ENCODE measurements around the gene KCTD7.
"Not testable (repeated sequence)": the region's sequence is repeated elsewhere in the genome, so short reads cannot be mapped to it uniquely, and the experiment has no call there.

Gene KCTD7
- long read RNA-seq, donor 1, full-length matches to known transcripts = 8 of 8 reads
- long read RNA-seq, donor 1, partial matches to known transcripts = 0 of 8 reads
- long read RNA-seq, donor 1, other reads (novel, unspliced or antisense) = 0 of 8 reads
- long read RNA-seq, donor 2, full-length matches to known transcripts = 3 of 3 reads
- long read RNA-seq, donor 2, partial matches to known transcripts = 0 of 3 reads
- long read RNA-seq, donor 2, other reads (novel, unspliced or antisense) = 0 of 3 reads
- long read RNA-seq, donor 3, full-length matches to known transcripts = 7 of 15 reads
- long read RNA-seq, donor 3, partial matches to known transcripts = 8 of 15 reads
- long read RNA-seq, donor 3, other reads (novel, unspliced or antisense) = 0 of 15 reads
- long read RNA-seq, donor 4, full-length matches to known transcripts = 7 of 7 reads
- long read RNA-seq, donor 4, partial matches to known transcripts = 0 of 7 reads
- long read RNA-seq, donor 4, other reads (novel, unspliced or antisense) = 0 of 7 reads
- long read RNA-seq, donor 5, full-length matches to known transcripts = 4 of 4 reads
- long read RNA-seq, donor 5, partial matches to known transcripts = 0 of 4 reads
- long read RNA-seq, donor 5, other reads (novel, unspliced or antisense) = 0 of 4 reads
- long read RNA-seq, donor 6, full-length matches to known transcripts = 8 of 8 reads
- long read RNA-seq, donor 6, partial matches to known transcripts = 0 of 8 reads
- long read RNA-seq, donor 6, other reads (novel, unspliced or antisense) = 0 of 8 reads
- long read RNA-seq, donor 7, full-length matches to known transcripts = 7 of 7 reads
- long read RNA-seq, donor 7, partial matches to known transcripts = 0 of 7 reads
- long read RNA-seq, donor 7, other reads (novel, unspliced or antisense) = 0 of 7 reads
- long read RNA-seq, donor 8, full-length matches to known transcripts = 5 of 5 reads
- long read RNA-seq, donor 8, partial matches to known transcripts = 0 of 5 reads
- long read RNA-seq, donor 8, other reads (novel, unspliced or antisense) = 0 of 5 reads

DNA sequence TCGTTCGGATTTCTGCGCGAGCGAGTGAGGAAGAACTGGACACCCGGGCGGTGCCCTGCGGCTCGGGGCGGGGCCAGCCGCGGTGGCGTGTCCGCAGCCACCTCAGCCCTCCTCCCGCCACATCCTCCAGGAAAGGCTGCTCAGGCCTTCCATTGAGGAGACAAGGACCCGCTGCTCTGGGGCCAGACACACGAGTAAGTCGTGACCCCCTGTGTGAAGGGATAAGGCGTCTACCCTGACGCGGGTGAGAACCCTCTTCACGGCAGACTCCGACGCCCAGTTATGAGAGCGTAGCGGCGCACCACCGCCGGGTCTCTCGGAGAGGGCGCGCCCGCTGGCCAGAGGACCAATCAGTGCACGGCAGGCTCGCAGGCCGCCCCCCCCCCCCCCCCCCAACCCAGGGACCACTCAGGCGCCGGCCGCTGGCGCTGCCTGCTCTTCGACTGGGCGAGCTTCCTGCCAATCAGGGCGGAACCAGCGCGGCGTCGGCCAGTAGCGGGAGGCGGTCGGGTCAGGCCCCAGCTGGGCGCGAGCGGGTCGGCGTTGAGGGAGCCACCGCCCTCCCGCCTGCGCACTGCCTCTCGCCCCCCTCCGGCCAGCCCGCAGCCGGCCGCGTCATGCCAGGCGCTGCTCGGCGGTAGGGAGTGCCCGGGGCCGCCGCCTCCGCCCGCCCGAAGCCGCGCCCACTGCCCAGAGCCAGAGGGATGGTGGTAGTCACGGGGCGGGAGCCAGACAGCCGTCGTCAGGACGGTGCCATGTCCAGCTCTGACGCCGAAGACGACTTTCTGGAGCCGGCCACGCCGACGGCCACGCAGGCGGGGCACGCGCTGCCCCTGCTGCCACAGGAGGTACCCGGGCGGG is at the start of gene KCTD7:
Gene KCTD7, plus strand, starts transcription at position 521 of the 861 bp plus-strand sequence. Its CDS starts 184 bp downstream, at position 705.
- peak; percentile 99 for DNase-seq

DNA sequence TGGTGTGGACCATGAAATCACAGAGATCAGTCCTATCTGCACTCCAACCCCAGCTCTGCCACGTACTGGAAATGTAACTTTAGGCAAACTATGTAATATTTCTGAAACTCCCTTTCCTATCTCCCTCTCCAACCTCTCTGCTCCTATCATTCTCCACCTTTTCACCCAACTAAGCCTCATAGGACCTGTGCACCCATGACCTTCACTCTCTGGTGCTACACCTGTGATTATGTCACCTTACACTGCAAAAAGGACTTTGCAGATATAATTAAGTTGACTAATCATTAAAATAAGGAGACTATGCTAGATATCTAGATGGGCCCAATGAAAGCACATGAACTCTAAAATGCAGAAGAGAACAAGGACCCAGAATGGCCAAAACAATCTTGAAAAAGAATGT is 48.3 kb upstream of the KCTD7 start:
- not testable (repeated sequence) for DNase-seq

DNA sequence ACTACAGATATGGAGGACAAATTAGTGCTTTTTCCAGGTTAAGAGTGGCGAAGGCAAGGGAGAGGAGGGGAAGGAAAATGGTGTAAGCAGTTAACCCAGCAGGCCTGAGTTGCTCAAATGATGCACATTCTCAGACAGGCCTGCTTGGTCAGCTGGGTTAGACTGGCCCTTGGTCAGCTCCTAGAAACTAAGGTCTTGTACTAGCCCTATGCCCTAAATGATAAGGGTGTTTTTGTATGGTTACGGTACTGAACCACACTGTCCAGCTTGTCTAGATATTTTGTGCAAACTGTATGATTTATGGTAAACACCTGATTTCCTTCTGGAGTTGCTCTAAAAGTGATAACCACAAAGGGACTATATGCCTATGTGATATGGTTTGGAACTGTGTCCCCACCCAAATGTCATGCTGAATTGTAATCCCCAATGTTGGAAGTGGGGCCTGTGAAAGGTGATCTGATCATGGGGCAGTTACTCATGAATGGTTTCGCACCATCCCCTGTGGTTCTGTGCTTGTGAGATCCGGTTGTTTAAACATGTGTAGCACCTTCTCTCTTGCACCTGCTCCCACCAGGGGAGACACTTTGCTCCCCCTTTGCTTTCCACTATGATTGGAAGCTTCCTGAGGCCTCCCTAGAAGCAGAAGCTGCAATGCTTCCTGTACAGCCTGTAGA is 45.7 kb upstream of the KCTD7 start:
- not testable (repeated sequence) for DNase-seq

DNA sequence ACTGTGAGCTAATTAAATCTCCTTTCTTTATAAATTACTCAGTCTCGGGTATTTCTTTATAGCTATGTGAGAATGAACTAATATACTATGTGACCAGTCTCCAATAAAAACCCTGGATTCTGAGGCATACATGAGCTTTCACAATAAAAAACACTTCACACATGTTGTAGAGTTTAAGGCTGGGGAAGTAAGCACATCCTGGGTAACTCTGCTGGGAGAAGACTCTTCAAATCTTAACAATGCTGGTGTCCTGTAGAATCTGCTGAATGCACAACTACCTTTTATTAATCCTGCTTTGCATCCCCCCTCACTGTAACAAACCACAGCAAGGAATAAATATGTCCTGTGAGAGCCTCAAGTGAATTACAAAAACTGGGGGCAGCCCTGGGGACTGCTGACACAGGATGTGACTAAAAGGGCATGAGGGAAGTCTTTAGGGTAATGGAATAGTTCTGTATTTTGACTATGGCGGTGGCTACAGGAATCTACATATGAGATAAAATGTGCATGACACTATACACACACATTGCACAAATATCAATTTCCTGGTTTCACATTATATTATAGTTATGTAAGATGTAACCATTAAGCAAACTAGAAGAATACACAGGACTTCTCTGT is 45.1 kb upstream of the KCTD7 start:
- no peak for DNase-seq

DNA sequence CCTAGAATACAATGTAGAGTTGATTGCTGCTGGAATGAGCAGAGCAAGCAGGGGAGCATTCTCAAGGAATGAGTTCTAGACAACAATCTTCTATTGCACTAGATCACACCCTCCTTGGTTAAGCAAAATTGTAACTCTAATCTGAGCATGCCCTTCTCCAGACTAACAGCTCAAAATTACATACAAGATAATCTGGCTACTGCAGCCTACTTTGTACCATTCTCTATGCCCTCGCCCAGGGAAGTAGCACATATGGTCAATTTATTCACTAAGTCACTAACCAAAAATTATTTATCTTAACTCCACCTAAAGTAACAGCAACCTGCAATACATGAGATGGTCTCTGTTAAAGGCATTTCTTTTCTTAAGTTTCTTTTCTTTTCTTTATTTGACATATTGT is 42.5 kb upstream of the KCTD7 start:
- no peak for DNase-seq

DNA sequence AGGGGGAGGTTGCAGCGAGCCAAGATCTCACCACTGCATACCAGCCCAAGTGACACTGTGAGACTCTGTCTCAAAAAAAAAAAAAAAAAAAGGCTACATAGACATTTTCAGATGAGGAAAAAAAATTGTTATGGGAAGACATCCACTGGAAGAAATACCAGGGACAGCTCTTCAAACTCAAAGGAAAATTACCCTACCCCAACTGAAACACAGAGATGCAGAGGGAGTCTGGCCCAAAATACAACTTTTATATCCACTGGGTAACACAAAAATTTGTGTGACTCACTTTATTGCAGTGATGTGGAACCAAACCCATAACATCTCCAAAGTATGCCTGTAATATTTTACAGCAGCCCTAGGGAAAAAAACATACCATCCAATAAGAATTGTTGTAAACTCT is 40.5 kb upstream of the KCTD7 start:
- DNase-seq = not testable (repeated sequence)

DNA sequence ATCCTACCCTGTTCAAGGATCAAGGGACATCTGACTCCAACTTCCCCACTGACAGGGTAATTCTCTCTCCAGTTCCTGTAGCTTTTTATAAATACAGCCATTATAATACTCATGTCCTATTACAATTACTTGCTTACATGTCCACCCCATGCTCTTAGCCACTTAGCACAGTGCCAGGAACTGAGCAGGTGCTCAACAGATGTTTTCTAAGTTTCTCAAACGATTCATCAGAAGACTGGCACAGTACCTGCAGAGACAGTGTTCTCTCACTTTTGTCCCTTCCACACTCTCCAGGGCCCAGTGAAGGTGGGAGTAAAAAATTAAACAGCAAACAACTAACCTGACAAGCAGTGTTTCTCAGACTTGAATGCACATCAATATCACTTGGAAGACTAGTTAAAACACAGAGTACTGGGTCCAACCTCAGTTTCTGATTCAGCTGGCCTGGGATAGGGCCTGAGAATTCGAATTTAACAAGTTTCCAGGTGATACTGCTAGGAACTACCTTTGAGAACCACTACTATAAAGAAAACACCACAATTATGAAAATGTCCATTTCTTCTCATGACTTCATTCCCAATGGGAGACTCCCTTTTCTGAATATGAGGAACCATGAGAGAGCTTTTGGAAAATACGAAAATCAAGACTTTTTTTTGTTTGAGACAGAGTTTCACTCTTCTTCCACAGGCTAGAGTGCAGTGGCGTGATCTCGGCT is 39.7 kb upstream of the KCTD7 start:
- DNase-seq = not testable (repeated sequence)

DNA sequence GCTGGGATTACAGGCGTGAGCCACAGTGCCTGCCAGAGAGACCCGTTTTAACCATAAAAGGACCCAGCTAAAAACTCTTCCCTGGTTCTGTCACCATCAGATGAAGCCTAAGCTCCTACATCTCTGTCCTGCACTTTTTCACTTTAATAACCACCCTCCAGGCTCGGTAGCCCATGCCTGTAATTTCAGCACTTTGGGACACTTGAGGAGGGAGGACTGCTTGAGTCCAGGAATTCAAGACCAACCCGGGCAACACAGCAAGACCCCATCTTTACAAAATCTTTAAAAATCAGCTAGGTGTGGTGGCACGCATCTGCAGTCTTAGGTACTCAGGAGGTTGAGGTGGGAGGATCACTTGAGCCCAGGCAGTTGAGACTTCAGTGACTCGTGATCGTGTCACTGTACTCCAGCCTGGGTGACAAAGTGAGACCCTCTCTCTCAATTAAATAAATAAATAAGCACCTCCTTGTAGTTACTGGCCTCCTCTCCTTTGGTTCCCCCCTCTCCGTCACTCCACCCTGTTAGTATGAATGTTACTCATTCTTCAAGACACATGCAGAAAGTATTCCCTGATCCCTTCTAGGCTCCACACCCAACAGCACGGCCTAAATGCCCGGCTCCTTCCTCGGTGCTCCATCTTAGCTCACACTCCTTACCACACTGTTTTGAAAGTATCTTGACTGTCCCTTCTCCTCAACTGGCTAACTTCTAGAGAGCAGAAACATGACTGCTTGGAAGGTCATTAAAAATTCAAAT is 38.2 kb upstream of the KCTD7 start:
- DNase-seq = not testable (repeated sequence)

DNA sequence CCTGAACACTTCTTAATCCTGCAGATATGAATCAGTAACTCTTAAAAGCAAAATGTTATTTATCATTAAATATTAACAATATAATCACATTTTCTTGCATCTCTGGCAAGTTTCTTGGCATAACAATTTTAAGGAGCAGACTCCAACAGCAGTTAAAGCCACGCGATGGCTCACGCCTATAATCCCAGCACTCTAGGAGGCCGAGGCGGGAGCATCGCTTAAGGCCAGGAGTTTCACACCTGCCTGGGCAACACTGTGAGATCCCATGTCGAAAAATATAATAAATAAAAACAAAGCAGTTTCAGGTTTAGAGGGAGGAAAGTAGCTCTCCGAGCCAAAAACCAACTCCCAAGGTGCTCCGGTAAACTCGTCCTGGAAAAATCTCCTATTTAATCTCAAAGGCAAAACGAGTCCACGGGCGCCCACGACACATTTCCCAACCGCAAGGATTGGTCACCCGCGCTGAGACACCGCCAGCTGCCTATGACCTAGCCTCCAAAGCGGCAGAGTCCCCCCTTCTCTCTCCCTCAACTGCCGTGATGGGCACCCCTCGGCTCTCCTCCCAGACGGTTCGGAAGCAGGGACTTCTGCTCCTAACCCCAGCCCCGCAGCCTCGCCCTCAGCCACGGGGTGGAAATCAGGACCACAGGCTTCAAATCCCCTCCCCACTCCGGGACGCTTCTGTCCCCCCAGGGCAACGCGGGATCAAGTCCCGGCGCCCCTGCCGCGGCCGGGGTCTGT is 37.5 kb upstream of the KCTD7 start:
- DNase-seq = peak; percentile 12

DNA sequence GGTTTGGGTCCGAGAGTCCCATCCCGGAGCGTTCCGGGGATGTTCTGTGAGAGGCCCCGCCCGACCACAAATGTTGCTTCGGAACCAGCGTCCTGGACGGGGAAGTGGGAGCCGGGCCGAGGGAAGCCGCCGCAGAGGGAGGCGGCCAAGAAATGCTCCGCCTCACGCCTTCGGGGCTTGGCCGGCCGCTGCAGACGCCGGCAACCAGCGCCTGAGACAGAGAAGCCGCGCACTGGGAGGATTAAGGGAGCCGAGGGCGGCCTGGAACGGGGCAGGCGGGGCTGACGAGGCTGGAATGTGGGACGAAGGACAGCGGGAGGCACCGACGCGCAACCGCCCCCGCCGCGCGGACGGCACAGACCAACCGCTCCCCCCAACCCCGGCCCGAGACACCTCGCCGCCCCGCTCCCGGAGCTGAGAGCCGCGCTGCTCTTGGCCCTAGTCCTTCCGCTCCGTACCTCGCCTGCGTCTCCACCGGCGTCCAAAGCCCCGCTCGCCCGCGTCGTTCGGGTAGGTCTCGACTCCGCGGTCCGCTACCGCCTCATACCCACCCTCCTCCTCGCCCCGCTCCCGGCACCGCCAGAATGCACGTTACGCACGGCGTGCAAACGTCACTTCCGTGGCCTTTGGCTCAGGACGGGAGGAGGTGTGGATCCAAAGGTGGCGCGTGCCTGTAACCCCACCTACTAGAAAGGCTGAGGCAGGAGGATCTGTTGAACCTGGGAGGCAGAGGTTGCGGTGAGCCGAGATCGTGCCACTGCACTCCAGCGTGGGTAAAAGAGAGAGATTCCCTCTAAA is 36.7 kb upstream of the KCTD7 start:
- peak; percentile 88 for DNase-seq

DNA sequence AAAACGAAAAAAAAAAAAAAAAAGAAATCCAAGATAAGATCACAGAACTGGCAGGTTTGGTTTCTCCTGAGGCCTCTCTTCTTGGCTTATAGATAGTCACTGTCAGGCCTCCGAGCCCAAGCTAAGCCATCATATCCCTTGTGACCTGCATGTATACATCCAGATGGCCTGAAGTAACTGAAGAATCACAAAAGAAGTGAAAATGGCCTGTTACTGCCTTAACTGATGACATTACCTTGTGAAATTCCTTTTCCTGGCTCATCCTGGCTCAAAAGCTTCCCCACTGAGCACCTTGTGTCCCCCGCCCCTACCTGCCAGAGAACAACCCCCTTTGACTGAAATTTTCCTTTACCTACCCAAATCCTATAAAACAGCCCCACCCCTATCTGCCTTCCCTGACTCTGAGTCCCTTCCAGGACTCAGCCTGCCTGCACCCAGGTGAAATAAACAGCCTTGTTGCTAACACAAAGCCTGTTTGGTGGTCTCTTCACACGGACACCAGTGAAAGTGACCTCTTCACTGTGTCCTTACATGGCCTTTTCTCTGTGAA is 36.0 kb upstream of the KCTD7 start:
- DNase-seq = not testable (repeated sequence)

DNA sequence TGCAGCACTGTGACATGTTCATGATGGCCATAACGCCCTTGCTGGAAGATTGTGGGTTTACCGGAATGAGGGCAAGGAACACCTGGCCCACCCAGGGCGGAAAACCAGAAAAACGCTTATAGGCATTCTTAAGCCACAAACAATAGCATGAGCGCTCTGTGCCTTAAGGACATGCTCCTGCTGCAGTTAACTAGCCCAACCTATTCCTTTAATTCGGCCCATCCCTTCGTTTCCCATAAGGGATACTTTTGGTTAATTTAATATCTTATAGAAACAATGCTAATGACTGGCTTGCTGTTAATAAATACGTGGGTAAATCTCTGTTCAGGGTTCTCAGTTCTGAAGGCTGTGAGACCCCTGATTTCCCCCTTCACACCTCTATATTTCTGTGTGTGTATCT is 34.6 kb upstream of the KCTD7 start:
- not testable (repeated sequence) for DNase-seq

DNA sequence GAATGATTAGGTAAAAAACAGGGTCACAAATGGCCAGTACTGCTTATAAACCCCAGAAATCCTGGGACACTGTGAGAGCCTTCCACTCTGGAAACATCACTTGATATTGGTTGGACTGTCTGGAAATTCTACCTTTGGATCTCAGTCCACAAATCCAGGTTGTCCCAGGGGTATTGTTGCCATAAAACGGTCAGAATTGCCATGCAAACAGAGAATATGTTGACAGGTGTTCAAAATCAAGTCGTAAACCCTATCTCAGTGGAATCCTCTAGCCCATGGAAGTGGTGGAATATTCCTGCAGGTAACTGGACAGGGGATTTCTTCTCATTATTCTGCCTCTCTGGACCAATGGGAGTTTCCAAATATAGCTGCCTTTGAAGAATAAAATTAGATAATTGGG is 31.2 kb upstream of the KCTD7 start:
- DNase-seq = no peak

DNA sequence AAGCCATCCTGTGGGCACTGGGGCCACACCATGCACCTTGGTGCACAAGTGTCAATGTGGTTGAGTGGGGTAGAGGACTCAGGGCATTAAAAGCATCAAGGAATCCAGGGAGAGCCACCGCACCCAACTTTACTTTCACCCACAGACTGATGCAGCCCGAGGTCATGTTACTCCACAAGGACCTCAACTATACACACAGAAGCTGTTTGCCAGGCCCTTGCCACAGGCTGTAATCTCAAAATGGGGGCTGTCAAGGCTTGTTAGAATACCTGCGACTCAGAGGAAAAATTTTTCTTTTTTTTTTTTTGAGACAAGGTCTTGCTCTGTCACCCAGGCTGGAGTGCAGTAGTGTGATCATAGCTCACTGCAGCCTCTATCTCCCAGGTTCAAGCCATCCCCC is 26.5 kb upstream of the KCTD7 start:
- DNase-seq = no peak

DNA sequence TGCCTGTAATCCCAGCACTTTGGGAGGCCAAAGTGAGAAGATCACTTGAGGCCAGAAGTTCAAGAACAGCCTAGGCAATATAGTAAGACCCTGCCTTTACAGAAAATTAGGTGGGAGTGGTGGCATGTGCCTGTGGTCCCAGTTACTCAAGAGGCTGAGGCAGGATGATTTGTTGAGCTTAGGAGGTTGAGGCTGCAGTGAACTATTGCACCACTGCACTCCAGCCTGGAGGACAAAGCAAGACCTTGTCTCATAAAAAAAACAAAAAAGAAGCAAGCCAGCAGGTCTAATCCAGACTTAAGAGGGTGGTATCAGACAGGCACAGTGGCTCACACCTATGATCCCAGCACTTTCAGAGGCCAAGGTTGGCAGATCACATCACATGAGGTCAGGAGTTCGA is 24.5 kb upstream of the KCTD7 start:
- no peak for DNase-seq

DNA sequence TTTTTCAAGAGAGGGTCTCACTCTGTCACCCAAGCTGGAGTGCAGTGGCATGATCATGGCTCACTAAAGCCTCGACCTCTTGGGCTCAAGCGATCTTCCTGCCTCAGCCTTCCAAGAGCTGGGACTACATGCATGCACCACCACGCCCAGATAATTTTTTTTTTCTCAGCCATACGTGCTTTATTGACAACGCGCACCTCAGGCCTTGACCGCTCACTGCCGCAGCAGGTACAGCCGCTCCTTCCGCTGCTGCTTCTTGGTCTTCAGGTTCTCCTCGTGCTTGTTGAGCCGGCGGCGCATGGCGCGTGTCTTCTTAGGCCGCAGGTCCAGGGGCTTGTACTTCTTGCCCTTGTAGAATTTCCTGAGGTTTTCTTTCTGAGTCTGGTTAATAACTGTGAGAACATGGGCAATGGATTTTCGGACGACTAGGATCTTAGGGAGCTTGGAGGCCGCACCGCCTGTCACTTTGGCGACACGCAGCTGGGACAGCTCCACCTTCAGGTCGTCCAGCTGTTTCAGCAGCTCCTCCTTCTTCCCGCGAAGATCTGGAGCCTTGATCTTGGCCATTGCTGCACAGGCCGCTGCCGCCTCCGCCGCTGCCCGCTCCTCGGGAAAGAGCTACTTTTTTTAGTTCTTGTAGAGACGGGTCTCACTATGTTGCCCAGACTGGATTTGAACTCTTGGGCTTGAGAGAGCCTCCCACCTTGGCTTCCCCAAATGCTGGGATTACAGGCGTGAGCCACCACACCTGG is 22.0 kb upstream of the KCTD7 start:
- not testable (repeated sequence) for DNase-seq

DNA sequence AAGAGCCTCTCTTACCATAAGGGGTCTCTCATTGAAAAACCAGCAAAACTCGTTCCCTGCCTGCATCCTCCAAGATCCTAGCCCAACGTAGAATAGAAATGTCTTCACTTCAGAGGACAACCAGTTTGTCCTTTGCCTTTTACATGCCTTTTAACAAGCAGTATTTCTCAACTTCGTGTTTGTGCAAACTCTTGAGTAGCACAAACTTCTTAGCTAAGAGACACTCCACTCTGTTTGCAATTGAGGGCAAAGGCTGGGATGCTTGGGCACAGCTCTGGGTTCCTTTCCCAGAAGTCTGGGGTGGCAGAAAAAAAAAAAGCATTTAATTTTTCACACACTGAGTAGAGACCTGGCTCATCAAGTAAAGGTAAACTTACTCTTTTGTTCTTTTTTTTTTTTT is 19.5 kb upstream of the KCTD7 start:
- DNase-seq = no peak

Measured in right kidney (tissue), 9 donors.